ENCODE results near the gene AGAP2. TPM values are rescaled to one million over a fixed set of nuclear protein-coding genes. Genes with fewer than 3 reads are reported as not detected.
A peak's percentile ranks its signal among the peaks of the same experiment; 100 is the strongest.

Gene AGAP2
- total RNA-seq, 1 experiment from 2014 or later: 0.19 TPM

DNA sequence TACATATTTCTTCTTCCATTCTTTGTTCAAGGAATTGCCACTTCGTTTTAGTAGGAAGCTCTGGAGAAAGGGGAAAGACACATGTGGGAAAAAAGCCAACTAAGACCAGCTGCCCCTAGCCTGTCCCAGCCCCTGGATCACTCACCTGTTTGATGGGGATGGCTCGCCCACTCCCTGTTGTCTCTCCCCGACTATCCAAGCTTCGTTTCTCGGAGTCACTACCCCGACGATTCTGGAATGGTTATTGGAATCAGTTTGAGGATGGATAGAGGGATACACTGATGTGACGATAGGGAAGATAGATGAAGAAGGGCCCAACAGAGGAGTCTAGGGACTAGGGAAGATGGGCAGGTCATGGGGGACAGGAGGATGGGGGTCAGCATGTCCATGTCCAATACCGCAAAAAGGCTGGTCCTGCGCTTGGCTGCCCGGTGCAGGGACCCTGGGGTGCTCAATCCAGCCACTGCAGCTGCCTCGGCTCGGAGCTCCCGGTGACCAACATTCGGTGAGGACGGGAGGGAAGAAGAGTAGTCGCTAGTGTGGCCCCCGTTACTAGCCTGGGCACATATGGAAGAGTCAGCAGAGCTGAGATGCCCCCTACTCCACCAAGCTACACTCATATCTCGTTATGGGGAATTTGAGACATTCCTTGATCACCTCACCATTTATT lies 7.0 kb downstream of the AGAP2 start:
- ChIA-PET CTCF (interaction anchor here (0.6 to 1.2 kb wide), 5 partner anchors 11 to 206 kb away, joined by 3 to 4 read pairs (median 3); no protein-coding TSS in a partner anchor), POLR2A (interaction anchor here (1.2 to 1.6 kb wide), 2 partner anchors 13 to 37 kb away, joined by 5 to 6 read pairs; partner anchors contain the start of genes OS9 and TSPAN31)
- no TSS peak for BruUV-seq (replicated peaks)
- no peaks in the 10 kb centered on the region for H3K9me3 Mint-ChIP-seq (ENCODE audit: unreplicated experiment)
- intact Hi-C loops (cut with micrococcal nuclease): no loop called here
- DNase-seq (ENCODE audit: unreplicated experiment): no peak
- peaks cover 28% of the 10 kb centered on the region for H3K27me3 Mint-ChIP-seq (ENCODE audit: insufficient read depth, unreplicated experiment)
- no peaks in the 10 kb centered on the region for H3K36me3 Mint-ChIP-seq (ENCODE audit: insufficient read depth, unreplicated experiment)
- peaks cover 4% of the 10 kb centered on the region for H3K4me1 Mint-ChIP-seq (ENCODE audit: insufficient read depth, unreplicated experiment)
- H3K27ac Mint-ChIP-seq (ENCODE audit: low read depth, unreplicated experiment): no peak overlapping the region
- no peak overlapping the region for H3K4me3 Mint-ChIP-seq (ENCODE audit: unreplicated experiment)
- TF ChIP-seq, protein P1, sequence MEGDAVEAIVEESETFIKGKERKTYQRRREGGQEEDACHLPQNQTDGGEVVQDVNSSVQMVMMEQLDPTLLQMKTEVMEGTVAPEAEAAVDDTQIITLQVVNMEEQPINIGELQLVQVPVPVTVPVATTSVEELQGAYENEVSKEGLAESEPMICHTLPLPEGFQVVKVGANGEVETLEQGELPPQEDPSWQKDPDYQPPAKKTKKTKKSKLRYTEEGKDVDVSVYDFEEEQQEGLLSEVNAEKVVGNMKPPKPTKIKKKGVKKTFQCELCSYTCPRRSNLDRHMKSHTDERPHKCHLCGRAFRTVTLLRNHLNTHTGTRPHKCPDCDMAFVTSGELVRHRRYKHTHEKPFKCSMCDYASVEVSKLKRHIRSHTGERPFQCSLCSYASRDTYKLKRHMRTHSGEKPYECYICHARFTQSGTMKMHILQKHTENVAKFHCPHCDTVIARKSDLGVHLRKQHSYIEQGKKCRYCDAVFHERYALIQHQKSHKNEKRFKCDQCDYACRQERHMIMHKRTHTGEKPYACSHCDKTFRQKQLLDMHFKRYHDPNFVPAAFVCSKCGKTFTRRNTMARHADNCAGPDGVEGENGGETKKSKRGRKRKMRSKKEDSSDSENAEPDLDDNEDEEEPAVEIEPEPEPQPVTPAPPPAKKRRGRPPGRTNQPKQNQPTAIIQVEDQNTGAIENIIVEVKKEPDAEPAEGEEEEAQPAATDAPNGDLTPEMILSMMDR (IDR thresholded peaks at IDR 0.05; ENCODE audit: unreplicated experiment): no peak

DNA sequence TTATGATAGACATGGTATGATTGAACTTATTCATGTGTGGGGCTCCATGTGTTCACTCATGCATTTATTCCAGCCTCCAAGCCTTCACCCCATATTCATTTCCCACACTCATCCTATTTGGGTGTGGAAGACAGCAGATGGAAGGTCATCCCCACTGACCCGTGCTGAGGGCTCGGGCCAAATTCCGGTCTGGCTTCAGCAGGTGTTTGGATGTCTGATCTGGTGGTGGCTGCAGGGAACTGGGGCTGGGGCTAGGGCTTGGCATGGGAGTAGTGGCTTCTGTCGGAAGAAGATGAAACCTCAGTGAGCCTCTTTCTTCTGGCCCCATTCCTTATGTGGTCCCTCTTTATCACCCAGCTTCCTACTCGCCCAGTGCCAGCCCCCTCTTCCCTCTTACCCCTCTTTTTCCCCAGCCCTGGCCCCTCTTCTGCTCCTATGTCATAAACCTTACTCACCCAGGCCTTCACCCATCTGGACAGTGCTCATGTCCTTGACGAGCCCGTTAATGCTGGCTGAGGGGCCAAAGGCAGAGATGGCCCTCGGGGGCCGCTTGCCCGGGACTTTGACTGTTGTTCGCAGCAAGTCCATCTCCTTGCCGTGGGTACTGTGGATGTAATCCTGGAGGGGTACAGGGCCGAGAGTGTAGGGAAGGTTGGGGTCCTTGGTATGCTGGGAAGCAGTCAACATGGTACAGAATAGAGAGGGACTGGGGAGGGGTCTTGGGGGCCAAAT lies 8.0 kb downstream of the AGAP2 start:
- H3K36me3 Mint-ChIP-seq (ENCODE audit: insufficient read depth, unreplicated experiment): no peaks in the 10 kb centered on the region
- no TSS peak for BruUV-seq (replicated peaks)
- H3K27ac Mint-ChIP-seq (ENCODE audit: low read depth, unreplicated experiment): no peak overlapping the region
- peaks cover 17% of the 10 kb centered on the region for H3K27me3 Mint-ChIP-seq (ENCODE audit: insufficient read depth, unreplicated experiment)
- intact Hi-C loops (cut with micrococcal nuclease): no loop called here
- H3K4me3 Mint-ChIP-seq (ENCODE audit: unreplicated experiment): no peak overlapping the region
- DNase-seq (ENCODE audit: unreplicated experiment): no peak
- ChIA-PET POLR2A (no interaction called here), CTCF (interaction anchor here (0.9 to 1.2 kb wide), 2 partner anchors 20 to 52 kb away, joined by 3 to 6 read pairs; partner anchors contain the start of gene TSFM)
- TF ChIP-seq, protein P1 (IDR thresholded peaks at IDR 0.05; ENCODE audit: unreplicated experiment): no peak
- no peaks in the 10 kb centered on the region for H3K9me3 Mint-ChIP-seq (ENCODE audit: unreplicated experiment)
- H3K4me1 Mint-ChIP-seq (ENCODE audit: insufficient read depth, unreplicated experiment): no peaks in the 10 kb centered on the region

DNA sequence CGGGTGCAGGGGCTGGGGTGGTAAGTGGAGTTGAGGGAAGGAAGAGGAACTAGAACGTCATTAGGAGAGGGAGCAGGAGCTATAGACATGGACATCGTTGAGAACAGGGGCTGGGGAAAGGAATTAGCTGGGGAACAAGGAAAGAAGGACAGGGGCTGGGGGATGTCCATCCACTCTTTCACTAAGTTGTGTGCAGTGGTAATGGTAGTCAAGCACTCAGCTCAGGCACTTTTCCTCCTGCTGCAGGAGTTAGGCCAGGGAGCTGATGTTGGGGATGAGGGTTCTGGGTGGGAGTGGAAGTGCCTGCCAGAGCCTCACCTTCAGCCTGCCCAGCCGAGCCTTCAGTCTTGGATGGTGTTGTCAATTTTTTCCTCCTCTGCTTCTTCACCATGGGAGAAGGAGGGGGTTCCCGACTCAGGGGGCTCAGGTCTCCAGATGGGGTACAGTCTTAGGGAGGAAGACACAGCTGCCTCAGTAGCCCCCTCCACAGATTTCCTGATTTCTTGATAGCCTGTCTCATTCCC lies 9.2 kb downstream of the AGAP2 start:
- H3K27me3 Mint-ChIP-seq (ENCODE audit: insufficient read depth, unreplicated experiment): peaks cover 6% of the 10 kb centered on the region
- H3K36me3 Mint-ChIP-seq (ENCODE audit: insufficient read depth, unreplicated experiment): no peaks in the 10 kb centered on the region
- intact Hi-C loops (cut with micrococcal nuclease): no loop called here
- no peak overlapping the region for H3K4me3 Mint-ChIP-seq (ENCODE audit: unreplicated experiment)
- H3K4me1 Mint-ChIP-seq (ENCODE audit: insufficient read depth, unreplicated experiment): no peaks in the 10 kb centered on the region
- no peaks in the 10 kb centered on the region for H3K9me3 Mint-ChIP-seq (ENCODE audit: unreplicated experiment)
- no TSS peak for BruUV-seq (replicated peaks)
- ChIA-PET CTCF (interaction anchor here (0.9 kb wide), 1 partner anchor 109 kb away, joined by 4 read pairs; no protein-coding TSS in a partner anchor), POLR2A (no interaction called here)
- no peak overlapping the region for H3K27ac Mint-ChIP-seq (ENCODE audit: low read depth, unreplicated experiment)
- no peak for DNase-seq (ENCODE audit: unreplicated experiment)
- TF ChIP-seq, protein P1 (IDR thresholded peaks at IDR 0.05; ENCODE audit: unreplicated experiment): no peak

DNA sequence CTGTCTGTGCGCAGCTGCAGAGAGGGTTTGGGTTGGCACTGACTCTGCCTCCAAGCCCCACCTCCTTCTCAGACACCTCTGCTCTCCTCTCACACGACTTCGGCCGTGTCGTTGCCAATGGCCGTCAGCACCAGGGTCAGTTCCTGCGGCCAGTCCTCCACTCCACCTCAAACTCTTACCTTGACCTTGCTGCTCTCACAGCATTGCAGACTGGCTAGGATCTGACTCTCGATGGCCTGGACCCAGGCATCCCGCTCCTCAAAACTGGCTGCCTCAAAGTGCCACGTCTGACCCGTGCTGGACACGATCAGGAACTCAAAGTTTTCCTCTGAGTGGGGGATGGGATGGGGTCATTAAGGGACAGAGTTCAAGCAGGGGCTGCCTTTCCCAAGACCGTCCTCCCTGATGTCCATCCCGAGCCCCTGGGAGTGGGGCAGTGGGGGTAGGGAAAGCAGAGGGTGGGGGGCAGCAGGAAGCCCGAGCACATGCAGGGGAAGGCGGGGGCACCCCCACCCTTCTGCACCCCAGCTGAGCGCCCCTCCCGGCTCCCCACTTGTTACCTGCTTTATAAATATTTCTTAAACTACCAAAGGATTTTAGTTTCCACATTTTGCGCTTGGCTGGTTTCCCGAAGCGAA lies 10.7 kb downstream of the AGAP2 start:
- ChIA-PET POLR2A (interaction anchor here (2.7 kb wide), 1 partner anchor 8 kb away, joined by 17 read pairs; no protein-coding TSS in a partner anchor), CTCF (interaction anchor here (4.3 kb wide), 1 partner anchor 8 kb away, joined by 43 read pairs; no protein-coding TSS in a partner anchor)
- intact Hi-C loops (cut with micrococcal nuclease): no loop called here
- no peak for DNase-seq (ENCODE audit: unreplicated experiment)
- no peaks in the 10 kb centered on the region for H3K36me3 Mint-ChIP-seq (ENCODE audit: insufficient read depth, unreplicated experiment)
- H3K27ac Mint-ChIP-seq (ENCODE audit: low read depth, unreplicated experiment): no peak overlapping the region
- H3K27me3 Mint-ChIP-seq (ENCODE audit: insufficient read depth, unreplicated experiment): no peaks in the 10 kb centered on the region
- H3K4me3 Mint-ChIP-seq (ENCODE audit: unreplicated experiment): peak overlapping the region; percentile 65
- H3K9me3 Mint-ChIP-seq (ENCODE audit: unreplicated experiment): no peaks in the 10 kb centered on the region
- BruUV-seq (replicated peaks): no TSS peak
- H3K4me1 Mint-ChIP-seq (ENCODE audit: insufficient read depth, unreplicated experiment): no peaks in the 10 kb centered on the region
- TF ChIP-seq, protein P1 (IDR thresholded peaks at IDR 0.05; ENCODE audit: unreplicated experiment): no peak

Data from MCF 10A (cell line).